Sigmoid colon (tissue), 7 donors: ENCODE data around the gene STAT1. TPM values are rescaled to one million over a fixed set of nuclear protein-coding genes. Genes with fewer than 3 reads are reported as not detected.

Experiments used
- DNase-seq: peaks from one replicate; pipeline ENCODE4 v3.0.0-alpha.2; 2019
- H3K27ac ChIP-seq, 4 donors: fragments of 200-600 bp; sonication (generic); one replicate each; pipeline ENCODE4 v1.5.1; 2016 to 2019; ENCODE audit warnings: mild to moderate bottlenecking in 1 of 4
- H3K27me3 ChIP-seq, 3 donors: fragments of 200-600 bp; sonication (generic); one replicate each; pipeline ENCODE4 v1.5.1; 2019; ENCODE audit warnings: mild to moderate bottlenecking in 1 of 3
- H3K36me3 ChIP-seq, 4 donors: fragments of 200-600 bp; sonication (generic); one replicate each; pipeline ENCODE4 v1.5.1; 2016 to 2019
- H3K4me1 ChIP-seq, 4 donors: fragments of 200-600 bp; sonication (generic); one replicate each; pipeline ENCODE4 v1.5.1; 2017 to 2019
- H3K4me3 ChIP-seq, 4 donors: fragments of 200-600 bp; sonication (generic); one replicate each; pipeline ENCODE4 v1.5.1; 2017 to 2019; ENCODE audit warnings: mild to moderate bottlenecking in 2 of 4, moderate library complexity in 1 of 4
- H3K9me3 ChIP-seq, 4 donors: fragments of 200-600 bp in 3 of 4; sonication (generic) in 3 of 4; one replicate each; pipeline versions ENCODE4 v1.5.1 to v1.6.1; 2013 to 2019
- CTCF ChIP-seq, 4 experiments: fragments of 450-650 bp in 3 of 4; fragments of 200-600 bp in 1 of 4; IDR thresholded peaks; one replicate each; pipeline ENCODE4 v1.5.1; 2016 to 2019; ENCODE audit warnings: antibody characterized with exemption in 4 of 4, mild to moderate bottlenecking in 3 of 4, moderate library complexity in 2 of 4
- EP300 ChIP-seq, 4 donors: sonication (generic); formaldehyde crosslinking; IDR thresholded peaks; one replicate each; pipeline ENCODE4 v1.6.1; 2017; ENCODE audit warnings: antibody characterized with exemption in 4 of 4
- POLR2A ChIP-seq, 2 donors: fragments of 450-650 bp; IDR thresholded peaks; one replicate each; pipeline ENCODE4 v1.6.1; 2016; ENCODE audit warnings: antibody characterized with exemption in 2 of 2, mild to moderate bottlenecking in 2 of 2, moderate library complexity in 2 of 2
- POLR2AphosphoS5 ChIP-seq, 4 donors: sonication (generic); formaldehyde crosslinking; IDR thresholded peaks; one replicate each; pipeline ENCODE4 v1.6.1; 2017; ENCODE audit warnings: antibody characterized with exemption in 4 of 4
- WGBS, 2 donors: extraction: QIAGEN DNeasy Blood & Tissue Kit; methylation state at CpG; one replicate each; pipeline ENCODE4 v1.1.7; 2013; 5-methylcytosine and 5-hydroxymethylcytosine counted together
- intact Hi-C: fragments of 100-400 bp; cut with DNase I; formaldehyde crosslinking; loops from one replicate; pipeline ENCODE4 v1.15.1; 2023
- polyA plus RNA-seq, 3 donors: library from polyadenylated mRNA; stranded (reverse); fragments of 200-250 nt; gene quantifications; one replicate each; pipeline ENCODE4 v1.2.3, GENCODE V29; 2013
- total RNA-seq, 4 donors: library from RNA; depleted of rRNA; stranded (reverse); fragments of >200 nt; gene quantifications; one replicate each; pipeline ENCODE4 v1.1.0, GENCODE V29; 2016
- donor health status: healthy with polysubstance abuse.
- donor health status: Bipolar disorder and iron deficiency.
- donor health status: healthy.

The STAT1 gene
- total and polyA plus RNA-seq, 7 donors = 32.8 to 93.8 (median 51.8) TPM

GRCh38 chr2:190953257-190953656 lies 60.7 kb downstream of the STAT1 start:
- intact Hi-C loops = no loop called here
- TF ChIP-seq POLR2AphosphoS5 (IDR thresholded peaks at IDR 0.05) (no peak), CTCF (IDR thresholded peaks at IDR 0.05) (no peak), POLR2A (IDR thresholded peaks at IDR 0.05) (no peak), EP300 (IDR thresholded peaks at IDR 0.05) (no peak)
- 68 to 79% methylated on average over 4 of the region's 4 CpGs for WGBS, 2 donors
- Histone ChIP-seq H3K9me3 (no peaks in the 10 kb centered on the region), H3K4me3 (no peak overlapping the region), H3K4me1 (peaks cover 0 to 6% (median 3%) of the 10 kb centered on the region in 4 donors), H3K27me3 (no peaks in the 10 kb centered on the region), H3K36me3 (no peaks in the 10 kb centered on the region), H3K27ac (no peak overlapping the region)
- no peak for DNase-seq

GRCh38 chr2:190950566-190950991 lies 63.4 kb downstream of the STAT1 start:
- Histone ChIP-seq H3K27me3 (no peaks in the 10 kb centered on the region), H3K4me1 (peaks cover 0 to 22% (median 15%) of the 10 kb centered on the region in 4 donors), H3K36me3 (no peaks in the 10 kb centered on the region), H3K4me3 (no peak overlapping the region), H3K27ac (no peak overlapping the region), H3K9me3 (no peaks in the 10 kb centered on the region)
- 94 to 95% methylated on average over 3 of the region's 3 CpGs for WGBS, 2 donors
- intact Hi-C loops = no loop called here
- TF ChIP-seq EP300 (IDR thresholded peaks at IDR 0.05) (no peak), CTCF (IDR thresholded peaks at IDR 0.05) (no peak), POLR2A (IDR thresholded peaks at IDR 0.05) (no peak), POLR2AphosphoS5 (IDR thresholded peaks at IDR 0.05) (no peak)
- DNase-seq = no peak

- Histone ChIP-seq H3K9me3 (no peaks in the 10 kb centered on the region), H3K4me3 (no peak overlapping the region), H3K4me1 (peaks cover 0 to 22% (median 15%) of the 10 kb centered on the region in 4 donors), H3K36me3 (no peaks in the 10 kb centered on the region), H3K27me3 (no peaks in the 10 kb centered on the region), H3K27ac (peak overlapping the region in 2 of 4 donors; percentile 26 to 47)
- TF ChIP-seq CTCF (IDR thresholded peaks at IDR 0.05) (no peak), EP300 (IDR thresholded peaks at IDR 0.05) (no peak), POLR2AphosphoS5 (IDR thresholded peaks at IDR 0.05) (no peak), POLR2A (IDR thresholded peaks at IDR 0.05) (no peak)
- intact Hi-C loops = no loop called here
- DNase-seq = no peak
- WGBS, 2 donors = 54 to 71% methylated on average over 2 of the region's 2 CpGs
Measured at GRCh38 chr2:190948671-190949070, 65.3 kb downstream of the STAT1 start.

- TF ChIP-seq POLR2AphosphoS5 (IDR thresholded peaks at IDR 0.05) = peak in 1 of 4 donors; percentile 18
- no peak for TF ChIP-seq POLR2A (IDR thresholded peaks at IDR 0.05)
- no peak for TF ChIP-seq EP300 (IDR thresholded peaks at IDR 0.05)
- intact Hi-C loops = no loop called here
- Histone ChIP-seq H3K36me3 (no peaks in the 10 kb centered on the region), H3K4me3 (no peak overlapping the region), H3K27me3 (no peaks in the 10 kb centered on the region), H3K4me1 (peaks cover 0 to 22% (median 15%) of the 10 kb centered on the region in 4 donors), H3K9me3 (no peaks in the 10 kb centered on the region), H3K27ac (peak overlapping the region in 3 of 4 donors; percentile 24 to 47 (median 26))
- WGBS, 2 donors = 5 to 9% methylated on average over 2 of the region's 2 CpGs
- DNase-seq = no peak
Measured at GRCh38 chr2:190947711-190948251, 66.2 kb downstream of the STAT1 start.

GRCh38 chr2:190947141-190947540 lies 66.8 kb downstream of the STAT1 start:
- peaks cover 0 to 22% (median 15%) of the 10 kb centered on the region in 4 donors for H3K4me1 ChIP-seq
- peak overlapping the region in 3 of 4 donors; percentile 24 to 47 (median 26) for H3K27ac ChIP-seq
- no peaks in the 10 kb centered on the region for H3K9me3 ChIP-seq
- WGBS, 2 donors = 6 to 21% methylated on average over 1 of the region's 1 CpG
- H3K27me3 ChIP-seq = no peaks in the 10 kb centered on the region
- no peaks in the 10 kb centered on the region for H3K36me3 ChIP-seq
- intact Hi-C loops = no loop called here
- no peak for DNase-seq
- TF ChIP-seq CTCF (IDR thresholded peaks at IDR 0.05) (no peak), POLR2A (IDR thresholded peaks at IDR 0.05) (no peak), POLR2AphosphoS5 (IDR thresholded peaks at IDR 0.05) (no peak), EP300 (IDR thresholded peaks at IDR 0.05) (no peak)
- no peak overlapping the region for H3K4me3 ChIP-seq
